Fibroblast of the aortic adventitia (primary cell): ENCODE results near the gene FAM53B. TPM values are rescaled to one million over a fixed set of nuclear protein-coding genes. Genes with fewer than 3 reads are reported as not detected.
"Not testable (repeated sequence)": the region's sequence is repeated elsewhere in the genome, so short reads cannot be mapped to it uniquely, and the experiment has no call there.

Experiments used
- DNase-seq: peaks from one replicate; pipeline ENCODE4 v3.0.0-alpha.2; 2010; ENCODE audit warnings: low read depth
- H3K4me3 ChIP-seq: 2 replicates; pipeline ENCODE4 v1.5.1; 2011; ENCODE audit warnings: low read depth, mild to moderate bottlenecking, control low read depth, low read length, moderate library complexity
- CTCF ChIP-seq: IDR thresholded peaks from 2 replicates; pipeline ENCODE4 v1.5.1; 2011; ENCODE audit warnings: mild to moderate bottlenecking, low read length, control low read depth, inconsistent platforms; ENCODE audit not compliant: insufficient read depth
- total RNA-seq: library from RNA; depleted of rRNA; stranded (reverse); fragments of >200 nt; gene quantifications from 2 replicates; pipeline ENCODE4 v1.2.3, GENCODE V29; 2012; ENCODE audit warnings: low replicate concordance

Gene FAM53B
- total RNA-seq = 9.2 and 11.0 TPM in 2 replicates

DNA sequence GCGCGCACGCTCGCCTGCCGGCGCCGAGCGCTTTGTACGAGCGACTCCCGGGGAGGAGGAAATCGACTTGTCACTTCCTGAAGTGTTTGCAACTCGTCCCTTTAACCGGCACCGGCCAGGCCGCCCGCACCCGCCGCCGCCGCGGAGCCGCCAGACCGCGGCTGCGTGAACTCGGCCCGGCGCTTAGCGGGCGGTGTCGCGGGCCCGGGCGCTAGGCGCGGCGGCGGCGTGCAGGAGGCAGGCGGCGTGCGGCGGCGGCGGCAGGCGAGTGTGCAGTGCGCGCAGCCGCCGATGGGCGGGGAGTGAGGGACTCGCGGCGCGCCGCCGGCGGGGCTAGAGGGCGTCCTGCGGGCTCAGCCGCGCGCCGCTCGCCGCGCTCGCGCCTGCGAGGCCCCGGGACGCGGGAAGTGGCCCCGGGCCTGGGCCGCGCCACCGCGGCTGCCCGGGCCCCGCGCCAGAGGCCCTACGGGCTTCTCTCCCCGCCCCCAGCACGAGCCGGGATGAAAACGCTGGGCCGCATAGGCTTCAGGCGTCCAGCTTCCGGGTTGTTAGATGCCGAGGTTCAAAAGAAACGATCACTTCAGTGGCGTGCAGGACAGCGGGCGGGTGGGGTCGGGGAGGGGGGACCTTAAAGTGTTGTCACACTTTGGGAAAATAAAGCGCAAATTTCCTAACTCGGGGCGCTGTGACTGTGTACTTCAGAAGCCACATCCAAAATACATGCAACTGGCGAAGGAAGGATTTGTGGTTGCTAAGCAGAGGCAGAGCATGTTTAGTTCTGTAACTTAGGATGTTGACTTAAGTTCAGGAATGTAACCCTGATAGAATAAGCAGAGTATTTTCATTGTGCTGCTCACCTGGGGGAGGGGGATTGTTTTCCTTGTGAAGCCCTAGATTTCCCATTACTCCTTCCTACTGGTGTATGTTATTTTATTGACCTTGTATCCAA lies at the start of gene FAM53B:
TSS of gene FAM53B (minus strand) at position 277 of the 949 bp plus-strand sequence. CDS start 37,665 bp downstream, outside the sequence.
- peak within 1 kb of the TSS; percentile 70 for H3K4me3 ChIP-seq
- DNase-seq = peak; percentile 68
- peak; percentile 9 for TF ChIP-seq CTCF

DNA sequence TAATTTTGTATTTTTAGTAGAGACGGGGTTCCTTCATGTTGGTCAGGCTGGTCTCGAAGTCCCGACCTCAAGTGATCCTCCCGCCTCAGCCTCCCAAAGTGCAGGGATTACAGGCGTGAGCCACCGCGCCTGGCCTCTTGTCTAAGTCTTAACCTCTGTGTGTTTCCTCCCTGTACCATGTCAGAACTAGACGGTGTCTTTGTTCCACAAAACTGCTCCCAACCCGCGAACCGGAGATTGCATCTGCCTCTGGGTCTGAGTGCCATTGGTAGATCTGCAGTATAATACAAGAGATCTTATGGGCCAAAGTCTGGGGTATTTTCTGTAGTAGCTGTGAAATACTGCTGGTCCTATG lies 48.8 kb upstream of the FAM53B start:
- no peak overlapping the region for H3K4me3 ChIP-seq
- DNase-seq = no peak
- TF ChIP-seq CTCF = no peak

- peak; percentile 83 for DNase-seq
- H3K4me3 ChIP-seq = peak within 1 kb of the TSS; percentile 91
- TF ChIP-seq CTCF = peak; percentile 49
Measured at GRCh38 chr10:124791547-124792348, 47.6 kb upstream of the FAM53B start, which contains the start of gene EEF1AKMT2. Gene EEF1AKMT2 (minus strand): TSS chr10:124791887. CDS start chr10:124791833, 54 bp downstream.

GRCh38 chr10:124782900-124783299 lies 38.7 kb upstream of the FAM53B start:
- not testable (repeated sequence) for DNase-seq, H3K4me3 ChIP-seq

DNA sequence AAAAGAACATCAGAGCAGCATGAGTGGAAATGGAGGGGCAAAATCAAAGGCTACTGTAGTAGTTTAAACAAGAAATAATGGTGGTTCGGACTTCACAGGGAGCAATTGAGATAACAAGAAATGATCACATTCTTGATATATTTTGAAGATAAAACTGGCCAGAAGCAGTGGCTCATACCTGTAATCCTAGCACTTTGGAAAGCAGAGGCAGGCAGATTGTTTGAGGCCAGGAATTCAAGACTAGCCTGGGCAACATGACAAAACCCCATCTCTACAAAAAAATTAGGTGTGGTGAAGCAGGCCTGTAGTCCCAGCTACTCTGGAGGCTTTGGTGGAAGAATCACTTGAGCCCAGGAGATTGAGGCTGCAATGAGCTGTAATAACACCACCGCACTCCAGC lies 24.6 kb upstream of the FAM53B start:
- no peak for TF ChIP-seq CTCF
- DNase-seq = no peak
- H3K4me3 ChIP-seq = no peak overlapping the region

DNA sequence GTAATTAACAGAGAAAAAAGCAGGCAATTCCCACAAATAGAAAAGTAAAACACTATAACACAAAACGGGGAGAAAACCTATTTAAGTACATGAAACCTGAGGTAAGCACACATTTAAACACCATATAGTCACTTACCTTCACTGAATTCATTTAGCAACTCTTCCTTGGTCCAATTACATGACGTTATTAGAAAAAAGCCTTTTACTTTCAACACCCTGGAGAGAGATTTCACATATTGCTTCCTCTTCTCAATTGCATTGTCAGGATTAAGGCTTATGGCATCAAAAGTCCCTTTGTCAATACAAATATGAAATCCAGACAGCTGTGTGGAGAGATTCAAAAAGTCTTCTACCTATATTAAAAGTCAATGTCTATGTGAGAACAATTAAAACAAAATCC lies 21.1 kb upstream of the FAM53B start:
- no peak overlapping the region for H3K4me3 ChIP-seq
- no peak for TF ChIP-seq CTCF
- no peak for DNase-seq

DNA sequence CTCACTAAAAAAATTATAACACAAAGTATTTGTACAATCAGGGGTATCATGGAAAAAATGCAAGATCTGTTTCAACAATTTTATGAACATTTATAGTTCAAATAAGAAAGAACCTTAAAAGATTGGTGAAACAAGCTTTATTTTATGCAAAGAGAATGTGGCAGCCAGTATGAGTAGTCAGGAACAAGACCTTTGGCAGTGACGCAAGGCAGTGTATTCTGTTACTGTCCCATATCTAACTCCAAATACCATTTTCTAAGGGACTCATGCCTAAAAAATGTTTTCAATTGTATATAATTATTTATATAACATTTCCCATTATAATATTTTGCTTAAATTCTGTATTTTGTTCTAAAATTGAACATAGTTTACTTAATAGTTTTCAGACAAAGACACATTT lies 19.1 kb upstream of the FAM53B start:
- no peak for TF ChIP-seq CTCF
- H3K4me3 ChIP-seq = no peak overlapping the region
- DNase-seq = peak; percentile 69
